ENCODE measurements around the gene LAMA2. TPM values are rescaled to one million over a fixed set of nuclear protein-coding genes. Genes with fewer than 3 reads are reported as not detected.
A peak's percentile ranks its signal among the peaks of the same experiment; 100 is the strongest.

LAMA2 gene
- total RNA-seq, 2 donors from 2014 or later = 0.93 to 2.0 TPM

DNA sequence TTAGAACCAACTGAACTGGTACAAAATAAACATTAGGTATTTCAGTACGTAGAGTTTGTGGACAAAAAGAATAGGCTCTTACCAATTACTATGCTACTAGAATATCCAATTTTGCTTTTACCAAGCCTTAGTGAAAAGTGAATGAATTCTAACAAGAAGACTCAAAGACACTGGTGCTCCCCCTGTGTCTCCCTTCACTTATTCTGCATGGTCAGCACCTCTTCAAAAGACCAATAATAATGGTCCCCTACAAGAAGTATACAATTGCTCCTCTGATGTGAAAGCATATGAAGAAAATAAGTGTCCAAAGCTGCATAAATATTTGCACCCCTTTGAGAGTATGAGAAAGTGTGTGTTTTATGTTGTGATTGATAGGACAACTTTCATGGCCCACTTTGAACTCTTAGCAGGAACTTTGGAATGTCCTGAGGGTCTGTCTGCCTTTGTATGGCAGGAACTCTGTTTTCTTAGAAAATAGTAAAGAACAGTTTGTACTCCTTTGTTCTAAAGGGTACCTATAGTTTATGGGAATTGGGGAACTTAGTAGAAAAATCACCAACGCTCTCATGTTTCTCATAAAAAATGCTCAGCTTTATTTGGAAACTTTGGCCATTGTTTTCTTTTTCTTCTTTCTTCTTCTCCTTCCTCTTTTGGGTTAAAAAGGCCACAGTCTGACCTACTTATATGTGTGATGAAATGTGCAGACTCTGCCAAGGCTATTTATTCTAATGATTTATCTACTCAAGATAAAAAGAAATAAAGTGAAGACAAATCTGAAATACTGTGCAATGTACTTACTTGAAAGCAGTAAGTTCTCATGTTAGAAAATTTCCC is 352.4 kb downstream of the LAMA2 start:
- ATAC-seq = no peak
- H3K9me3 Mint-ChIP-seq = no peaks in the 10 kb centered on the region
- no peak for DNase-seq (ENCODE audit: low spot score in 2 of 2)
- no peaks in the 10 kb centered on the region for H3K36me3 Mint-ChIP-seq
- H3K27ac Mint-ChIP-seq = no peak overlapping the region

GRCh38 chr6:129236001-129236517 is 353.1 kb downstream of the LAMA2 start:
- ATAC-seq (no peak), DNase-seq (ENCODE audit: low spot score in 2 of 2) (no peak)
- Mint-ChIP-seq H3K27ac (no peak overlapping the region), H3K9me3 (no peaks in the 10 kb centered on the region), H3K36me3 (no peaks in the 10 kb centered on the region)

DNA sequence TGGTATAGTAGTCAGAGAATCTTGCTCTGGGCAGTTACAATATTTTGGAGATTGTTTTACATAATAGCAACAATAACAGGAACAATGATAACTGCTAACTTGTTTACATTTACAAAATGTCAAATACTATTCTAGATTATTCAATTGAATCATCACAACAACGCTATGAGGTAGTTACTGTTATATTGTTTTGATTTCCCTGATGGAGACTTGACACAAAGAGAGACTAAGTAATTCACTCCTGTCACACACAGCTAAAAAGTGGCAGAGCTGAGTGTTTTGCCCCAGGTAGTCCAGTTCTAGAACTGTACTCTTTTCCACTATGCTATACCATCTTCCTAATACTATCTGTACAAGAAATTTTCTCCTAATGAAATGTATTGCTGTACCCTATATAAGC is 356.1 kb downstream of the LAMA2 start:
- Mint-ChIP-seq H3K36me3 (no peaks in the 10 kb centered on the region), H3K9me3 (no peaks in the 10 kb centered on the region), H3K27ac (no peak overlapping the region)
- ATAC-seq (no peak), DNase-seq (ENCODE audit: low spot score in 2 of 2) (no peak)

- no peak overlapping the region for H3K27ac Mint-ChIP-seq
- no peaks in the 10 kb centered on the region for H3K36me3 Mint-ChIP-seq
- DNase-seq (ENCODE audit: low spot score in 2 of 2) = no peak
- no peak for ATAC-seq
- no peaks in the 10 kb centered on the region for H3K9me3 Mint-ChIP-seq
Measured at GRCh38 chr6:129239825-129240491, 357.0 kb downstream of the LAMA2 start.

GRCh38 chr6:129240492-129240853 is 357.5 kb downstream of the LAMA2 start:
- DNase-seq (ENCODE audit: low spot score in 2 of 2) = no peak
- Mint-ChIP-seq H3K27ac (no peak overlapping the region), H3K9me3 (no peaks in the 10 kb centered on the region), H3K36me3 (no peaks in the 10 kb centered on the region)
- ATAC-seq = no peak

- no peak overlapping the region for H3K27ac Mint-ChIP-seq
- no peak for DNase-seq (ENCODE audit: low spot score in 2 of 2)
- no peaks in the 10 kb centered on the region for H3K9me3 Mint-ChIP-seq
- ATAC-seq = no peak
- no peaks in the 10 kb centered on the region for H3K36me3 Mint-ChIP-seq
Measured at GRCh38 chr6:129242546-129242945, 359.6 kb downstream of the LAMA2 start.

DNA sequence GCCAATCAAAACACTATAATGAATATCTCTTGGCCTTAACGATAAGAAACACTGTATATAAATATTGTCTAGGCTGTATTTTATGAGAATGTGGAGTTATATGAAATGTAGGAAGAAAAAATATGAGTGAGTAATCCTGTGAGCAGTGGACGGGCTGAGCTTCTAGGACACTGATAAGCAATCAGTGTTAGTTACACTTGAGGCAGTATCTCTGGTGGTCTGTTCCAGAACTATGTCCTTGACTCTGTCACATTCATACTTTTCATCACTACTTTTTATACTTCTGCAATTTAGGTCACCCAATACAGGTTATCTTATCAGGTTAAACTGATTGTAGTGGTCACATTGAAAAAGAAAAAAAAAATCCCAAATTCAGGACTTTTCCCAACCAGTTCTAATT is 360.4 kb downstream of the LAMA2 start:
- H3K36me3 Mint-ChIP-seq = no peaks in the 10 kb centered on the region
- no peak overlapping the region for H3K27ac Mint-ChIP-seq
- ATAC-seq (no peak), DNase-seq (ENCODE audit: low spot score in 2 of 2) (no peak)
- no peaks in the 10 kb centered on the region for H3K9me3 Mint-ChIP-seq

DNA sequence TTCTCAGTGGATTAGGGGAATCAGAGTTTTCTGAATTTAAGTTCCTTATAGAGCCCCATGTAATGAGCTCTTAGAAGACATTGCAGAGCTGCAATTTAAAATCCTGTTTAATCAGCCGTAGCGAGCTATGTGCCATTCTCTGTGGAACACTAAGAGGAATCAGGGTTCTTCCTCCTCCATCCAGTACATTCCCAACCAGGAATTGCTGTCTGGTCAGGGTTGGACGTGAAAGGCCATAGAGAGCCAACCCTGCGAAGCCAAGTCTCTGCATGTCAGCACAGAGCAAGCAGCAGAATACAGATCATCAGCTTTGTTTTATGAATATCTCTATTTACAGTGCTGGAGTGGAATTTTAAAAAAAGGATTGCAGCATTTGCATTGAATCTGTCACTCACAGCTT is 366.0 kb downstream of the LAMA2 start:
- ATAC-seq = no peak
- DNase-seq (ENCODE audit: low spot score in 2 of 2) = no peak
- Mint-ChIP-seq H3K36me3 (no peaks in the 10 kb centered on the region), H3K27ac (no peak overlapping the region), H3K9me3 (no peaks in the 10 kb centered on the region)

GRCh38 chr6:129251669-129252376 is 368.9 kb downstream of the LAMA2 start:
- ATAC-seq (peak; percentile 72 to 78), DNase-seq (ENCODE audit: low spot score in 2 of 2) (peak in 1 of 2 donors; percentile 62)
- H3K36me3 Mint-ChIP-seq = no peaks in the 10 kb centered on the region
- H3K27ac Mint-ChIP-seq = no peak overlapping the region
- no peaks in the 10 kb centered on the region for H3K9me3 Mint-ChIP-seq

DNA sequence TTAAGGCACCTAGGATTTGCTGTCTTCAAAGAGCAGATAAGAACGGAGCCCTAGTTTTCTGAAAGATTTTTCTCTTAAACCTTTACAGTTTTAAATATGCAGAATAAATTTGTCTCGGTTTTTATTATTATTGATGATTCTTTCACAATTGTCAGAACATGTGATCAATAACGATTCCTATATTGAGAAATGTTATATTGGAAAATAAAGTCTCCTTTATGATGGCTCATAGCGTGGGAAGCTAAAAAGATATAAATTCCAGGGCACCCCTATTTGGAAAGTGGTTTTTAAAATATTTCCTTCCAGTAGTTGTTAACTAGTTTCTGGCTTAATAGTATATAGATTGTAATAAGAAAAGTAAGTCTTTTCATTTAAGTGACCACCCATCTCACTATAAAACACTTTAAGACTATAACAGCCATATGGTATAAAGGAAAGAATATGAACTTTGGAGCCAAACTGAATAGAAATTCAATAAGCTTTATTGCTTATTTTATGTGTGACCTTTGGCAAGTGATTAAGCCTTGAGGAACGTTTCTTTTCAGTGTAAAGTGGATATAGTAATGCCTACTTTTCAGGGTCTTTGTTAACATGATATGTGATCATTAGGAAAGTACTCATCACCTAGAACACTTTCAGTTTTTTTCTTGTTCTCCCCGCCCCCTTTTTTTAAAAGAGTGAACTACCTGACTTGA is 369.6 kb downstream of the LAMA2 start:
- no peak for DNase-seq (ENCODE audit: low spot score in 2 of 2)
- no peaks in the 10 kb centered on the region for H3K9me3 Mint-ChIP-seq
- peak overlapping the region in 1 of 2 donors; percentile 26 for H3K27ac Mint-ChIP-seq
- H3K36me3 Mint-ChIP-seq = no peaks in the 10 kb centered on the region
- ATAC-seq = no peak

DNA sequence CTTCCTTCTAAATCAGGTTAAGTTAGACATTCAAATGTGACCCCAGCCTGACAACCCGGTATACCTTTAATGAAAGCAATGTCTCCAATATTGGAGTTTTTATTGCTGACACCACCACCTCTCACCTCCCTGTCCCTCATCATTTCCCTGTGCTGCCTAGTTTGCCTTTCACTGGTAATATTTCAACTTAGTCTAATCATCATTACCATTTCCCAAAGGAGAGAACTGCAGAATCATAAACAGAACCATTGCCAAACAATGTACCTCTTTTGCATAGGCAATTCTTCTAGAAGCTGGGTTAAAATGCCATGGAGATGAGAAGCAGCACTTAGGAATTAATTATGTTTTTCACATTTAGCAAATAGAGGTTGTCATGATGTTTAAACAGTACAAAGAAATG is 370.3 kb downstream of the LAMA2 start:
- Mint-ChIP-seq H3K27ac (peak overlapping the region in 1 of 2 donors; percentile 26), H3K9me3 (no peaks in the 10 kb centered on the region), H3K36me3 (no peaks in the 10 kb centered on the region)
- ATAC-seq (no peak), DNase-seq (ENCODE audit: low spot score in 2 of 2) (no peak)

GRCh38 chr6:129253727-129254126 is 370.8 kb downstream of the LAMA2 start:
- Mint-ChIP-seq H3K9me3 (no peaks in the 10 kb centered on the region), H3K36me3 (no peaks in the 10 kb centered on the region), H3K27ac (peak overlapping the region in 1 of 2 donors; percentile 26)
- no peak for DNase-seq (ENCODE audit: low spot score in 2 of 2)
- peak; percentile 56 to 84 for ATAC-seq

- Mint-ChIP-seq H3K27ac (no peak overlapping the region), H3K36me3 (no peaks in the 10 kb centered on the region), H3K9me3 (no peaks in the 10 kb centered on the region)
- ATAC-seq = no peak
- DNase-seq (ENCODE audit: low spot score in 2 of 2) = no peak
Measured at GRCh38 chr6:129257196-129257595, 374.3 kb downstream of the LAMA2 start.

- Mint-ChIP-seq H3K9me3 (no peaks in the 10 kb centered on the region), H3K36me3 (no peaks in the 10 kb centered on the region), H3K27ac (no peak overlapping the region)
- DNase-seq (ENCODE audit: low spot score in 2 of 2) (no peak), ATAC-seq (no peak)
Measured at GRCh38 chr6:129262661-129263060, 379.7 kb downstream of the LAMA2 start.

- H3K9me3 Mint-ChIP-seq = no peaks in the 10 kb centered on the region
- H3K36me3 Mint-ChIP-seq = no peaks in the 10 kb centered on the region
- no peak for DNase-seq (ENCODE audit: low spot score in 2 of 2)
- H3K27ac Mint-ChIP-seq = no peak overlapping the region
- no peak for ATAC-seq
Measured at GRCh38 chr6:129263176-129263575, 380.2 kb downstream of the LAMA2 start.

GRCh38 chr6:129264480-129265045 is 381.6 kb downstream of the LAMA2 start:
- DNase-seq (ENCODE audit: low spot score in 2 of 2) (no peak), ATAC-seq (no peak)
- Mint-ChIP-seq H3K9me3 (no peaks in the 10 kb centered on the region), H3K36me3 (no peaks in the 10 kb centered on the region), H3K27ac (no peak overlapping the region)
